H1 (cell line): ENCODE results near the gene TBC1D24. TPM values are rescaled to one million over a fixed set of nuclear protein-coding genes. Genes with fewer than 3 reads are reported as not detected.

Experiments used
- CTCF ChIA-PET: fragments of 300-600 bp; sonication (Branson Sonifier 250); formaldehyde crosslinking; loops from one replicate; lab custom pipeline; 2021; ENCODE audit not compliant: partially characterized antibody; lab: Charles Lee
- POLR2A ChIA-PET: fragments of 300-600 bp; sonication (Branson Sonifier 250); formaldehyde crosslinking; loops from one replicate; lab custom pipeline; 2021; ENCODE audit warnings: inconsistent platforms; ENCODE audit not compliant: partially characterized antibody; lab: Charles Lee
- DNase-seq, 2 experiments: peaks; one replicate each; pipeline versions ENCODE4 v3.0.0 to v3.0.0-alpha.2; 2010 to 2022; ENCODE audit warnings: low spot score in 2 of 2, low read depth in 1 of 2, mixed read lengths in 1 of 2
- FAIRE-seq: peaks from 2 replicates; lab custom pipeline; 2011; peaks lifted over from hg19 to GRCh38; lab: Jason Lieb, UNC
- H2AFZ ChIP-seq: 2 replicates; pipeline ENCODE4 v1.8.1; 2012; ENCODE audit warnings: low read length, inconsistent platforms
- H2AK5ac ChIP-seq: 2 replicates; pipeline ENCODE4 v1.6.1; 2013; ENCODE audit warnings: low read depth, low read length
- H2BK120ac ChIP-seq: replicated peaks from 2 replicates; pipeline ENCODE3; 2013; ENCODE audit warnings: low read depth, low read length, inconsistent platforms
- H2BK12ac ChIP-seq: 2 replicates; pipeline ENCODE4 v1.6.1; 2013; ENCODE audit warnings: low read depth, low read length
- H2BK15ac ChIP-seq: 2 replicates; pipeline ENCODE4 v1.6.1; 2013; ENCODE audit warnings: low read length
- H2BK20ac ChIP-seq: 2 replicates; pipeline ENCODE4 v1.6.1; 2013; ENCODE audit warnings: low read length
- H2BK5ac ChIP-seq: 2 replicates; pipeline ENCODE4 v1.6.1; 2013; ENCODE audit warnings: low read depth, low read length
- H3K14ac ChIP-seq: 2 replicates; pipeline ENCODE4 v1.6.1; 2013; ENCODE audit warnings: inconsistent platforms; ENCODE audit not compliant: insufficient read length
- H3K18ac ChIP-seq: 2 replicates; pipeline ENCODE4 v1.6.1; 2013; ENCODE audit warnings: low read length; ENCODE audit errors: extremely low read depth
- H3K23ac ChIP-seq: 2 replicates; pipeline ENCODE4 v1.6.1; 2013; ENCODE audit warnings: inconsistent platforms; ENCODE audit not compliant: insufficient read length
- H3K23me2 ChIP-seq: 2 replicates; pipeline ENCODE4 v1.6.1; 2013; ENCODE audit warnings: low read depth, low read length
- H3K27ac ChIP-seq: 2 replicates; pipeline ENCODE4 v1.6.1; 2011; ENCODE audit warnings: low read depth, low read length, inconsistent platforms
- H3K27me3 ChIP-seq, 4 experiments: replicated peaks in 1 of 4; 1 replicate in 1 of 4; 2 replicates in 3 of 4; pipeline versions ENCODE4 v1.6.1 to v1.8.1; 2011 to 2013; ENCODE audit warnings: low read length in 3 of 4, mild to moderate bottlenecking in 3 of 4, inconsistent platforms in 2 of 4, mixed read lengths in 2 of 4, moderate library complexity in 1 of 4; ENCODE audit not compliant: control insufficient read depth in 3 of 4, insufficient read depth in 3 of 4; ENCODE audit errors: extremely low read depth in 1 of 4
- H3K36me3 ChIP-seq, 4 experiments: 2 replicates each; pipeline versions ENCODE4 v1.6.1 to v1.8.1; 2011 to 2013; ENCODE audit warnings: mild to moderate bottlenecking in 4 of 4, low read length in 3 of 4, moderate library complexity in 2 of 4, control low read depth in 1 of 4, inconsistent platforms in 1 of 4; ENCODE audit not compliant: insufficient read depth in 4 of 4, control insufficient read depth in 2 of 4
- H3K4ac ChIP-seq: replicated peaks from 2 replicates; pipeline ENCODE3; 2013; ENCODE audit warnings: low read length, low read depth, mixed read lengths, inconsistent platforms; ENCODE audit not compliant: insufficient read length
- H3K4me1 ChIP-seq, 4 experiments: replicated peaks in 1 of 4; 1 replicate in 1 of 4; 2 replicates in 3 of 4; pipeline versions ENCODE4 v1.6.1 to v1.8.1; 2011 to 2013; ENCODE audit warnings: low read length in 3 of 4, inconsistent platforms in 2 of 4, mixed read lengths in 1 of 4; ENCODE audit not compliant: insufficient read depth in 4 of 4, control insufficient read depth in 3 of 4
- H3K4me2 ChIP-seq, 2 experiments: 2 replicates each; pipeline versions ENCODE4 v1.6.1 to v1.8.1; 2011 to 2013; ENCODE audit warnings: low read depth in 2 of 2, low read length in 2 of 2, control low read depth in 1 of 2, inconsistent platforms in 1 of 2, mild to moderate bottlenecking in 1 of 2; ENCODE audit not compliant: insufficient read depth in 1 of 2
- H3K4me3 ChIP-seq, 4 experiments: fragments of 200-600, 300-600 bp in 1 of 4; sonication (generic), shearing (Covaris generic), sonication (Bioruptor Twin) in 1 of 4; 2 replicates each; pipeline versions ENCODE4 v1.5.1 to v1.8.1; 2011 to 2016; ENCODE audit warnings: low read length in 4 of 4, low read depth in 3 of 4, control low read depth in 2 of 4, inconsistent platforms in 2 of 4, mild to moderate bottlenecking in 2 of 4, mixed read lengths in 1 of 4, moderate library complexity in 1 of 4; ENCODE audit not compliant: insufficient read depth in 2 of 4; ENCODE audit errors: extremely low read depth in 1 of 4
- H3K56ac ChIP-seq: replicated peaks from 2 replicates; pipeline ENCODE3; 2013; ENCODE audit warnings: low read depth, mild to moderate bottlenecking, mixed read lengths, low read length, inconsistent platforms; ENCODE audit not compliant: insufficient read length
- H3K79me1 ChIP-seq: 2 replicates; pipeline ENCODE4 v1.6.1; 2013; ENCODE audit warnings: low read depth, low read length, control low read depth
- H3K79me2 ChIP-seq, 2 experiments: 2 replicates each; pipeline versions ENCODE4 v1.6.1 to v1.8.1; 2012 to 2013; ENCODE audit warnings: low read length in 2 of 2, mild to moderate bottlenecking in 2 of 2, inconsistent platforms in 1 of 2; ENCODE audit not compliant: insufficient read depth in 2 of 2, control insufficient read depth in 1 of 2
- H3K9ac ChIP-seq, 4 experiments: replicated peaks in 1 of 4; 1 replicate in 1 of 4; 2 replicates in 3 of 4; pipeline versions ENCODE4 v1.6.1 to v1.8.1; 2011 to 2013; ENCODE audit warnings: low read depth in 3 of 4, low read length in 3 of 4, control low read depth in 2 of 4, mild to moderate bottlenecking in 2 of 4, moderate library complexity in 2 of 4, inconsistent platforms in 1 of 4; ENCODE audit errors: extremely low read depth in 1 of 4
- H3K9me3 ChIP-seq, 2 experiments: 2 replicates each; pipeline versions ENCODE4 v1.6.1 to v1.8.1; 2012 to 2013; ENCODE audit warnings: mild to moderate bottlenecking in 2 of 2, moderate library complexity in 2 of 2, control low read depth in 1 of 2, inconsistent platforms in 1 of 2, low read depth in 1 of 2, low read length in 1 of 2, mixed read lengths in 1 of 2; ENCODE audit not compliant: insufficient read depth in 2 of 2
- H4K20me1 ChIP-seq, 2 experiments: replicated peaks in 1 of 2; 2 replicates each; pipeline versions ENCODE3 to v1.8.1; 2011 to 2013; ENCODE audit warnings: inconsistent platforms in 2 of 2, low read length in 2 of 2, mild to moderate bottlenecking in 1 of 2; ENCODE audit not compliant: insufficient read depth in 2 of 2, control insufficient read depth in 1 of 2
- H4K5ac ChIP-seq: 2 replicates; pipeline ENCODE4 v1.6.1; 2013; ENCODE audit warnings: low read length, low read depth, mixed read lengths, inconsistent platforms; ENCODE audit not compliant: insufficient read length
- H4K8ac ChIP-seq: 2 replicates; pipeline ENCODE4 v1.8.0; 2013; ENCODE audit warnings: mild to moderate bottlenecking, moderate library complexity, low read length, inconsistent platforms; ENCODE audit not compliant: insufficient read depth; ENCODE audit errors: extremely low read depth
- H4K91ac ChIP-seq: replicated peaks from 2 replicates; pipeline ENCODE3; 2013; ENCODE audit warnings: low read length, mixed read lengths, inconsistent platforms; ENCODE audit not compliant: insufficient read length
- ATF2 ChIP-seq: IDR thresholded peaks from 2 replicates; pipeline ENCODE4 v1.6.1; 2012; ENCODE audit warnings: low read length, inconsistent platforms
- CBX5 ChIP-seq: fragments of 300-800, 300-1000 bp; sonication (generic); IDR thresholded peaks from 2 replicates; pipeline ENCODE4 v1.7.1; 2016; ENCODE audit warnings: antibody characterized with exemption, low read length, low read depth
- KDM4A ChIP-seq: IDR thresholded peaks from one replicate; pipeline ENCODE4 v1.7.1; 2012; ENCODE audit warnings: low read depth, mild to moderate bottlenecking, moderate library complexity, low read length, inconsistent platforms; ENCODE audit not compliant: severe bottlenecking
- POLR2AphosphoS5 ChIP-seq: IDR thresholded peaks from 2 replicates; pipeline ENCODE4 v1.6.1; 2011; ENCODE audit warnings: low read depth, low read length
- TCF12 ChIP-seq: IDR thresholded peaks from 2 replicates; pipeline ENCODE4 v1.6.1; 2011; ENCODE audit warnings: low read depth, mild to moderate bottlenecking, low read length
- WGBS, 2 experiments: shearing (Covaris generic) in 1 of 2; methylation state at CpG; one replicate each; pipeline versions ENCODE4 v1.1.6 to v1.1.7; 2013 to 2015; ENCODE audit warnings: low lambda C conversion rate in 2 of 2, mixed read lengths in 2 of 2, inconsistent platforms in 1 of 2, low coverage in 1 of 2, missing lambda C conversion rate in 1 of 2; ENCODE audit not compliant: insufficient replicate concordance in 2 of 2, insufficient coverage in 1 of 2, insufficient read length in 1 of 2; ENCODE audit errors: extremely low coverage in 1 of 2, missing lambda C conversion rate in 1 of 2; 5-methylcytosine and 5-hydroxymethylcytosine counted together
- polyA plus RNA-seq, 7 experiments: library from polyadenylated mRNA; depleted of rRNA in 3 of 7; stranded (reverse) in 5 of 7; unstranded in 2 of 7; fragments of >200 nt in 5 of 7; fragments of 200-250 nt in 2 of 7; gene quantifications; 1 replicate in 5 of 7; 2 replicates in 1 of 7; 4 replicates in 1 of 7; pipeline versions ENCODE4 v1.2.1 to v1.2.3, GENCODE V29; 2011 to 2013; ENCODE audit warnings: missing spikeins in 2 of 7, mixed read lengths in 2 of 7
- total RNA-seq: library from RNA; stranded (reverse); fragmentation: NEBNext Ultra II Directional; extraction: Animal tissue kit (Norgen Biotek cat#: 25700); gene quantifications from 2 replicates; pipeline ENCODE4 v1.2.1, GENCODE V29; 2021

Gene TBC1D24
- total and polyA plus RNA-seq, 2 of the 8 experiments (the other 6 are each of a cell fraction or from before 2014, with no cell fraction given), result 8.7 to 21.5 TPM

- no peak overlapping the region for H4K5ac ChIP-seq
- H2AFZ ChIP-seq, result no peak overlapping the region
- H3K27ac ChIP-seq, result no peak overlapping the region
- H3K23me2 ChIP-seq, result no peaks in the 10 kb centered on the region
- H3K36me3 ChIP-seq, result peaks cover 0 to 15% (median 4%) of the 10 kb centered on the region in 4 experiments; a peak in 4 of 8 replicates
- H3K4ac ChIP-seq, result no peak overlapping the region
- no peak overlapping the region for H3K18ac ChIP-seq
- no peak overlapping the region for H2BK5ac ChIP-seq
- ChIA-PET POLR2A (interaction anchor here (1.6 to 2.1 kb wide), 2 partner anchors 16 to 275 kb away, joined by 3 to 5 read pairs; partner anchors contain the start of gene ATP6V0C), CTCF (interaction anchor here (0.8 to 1.4 kb wide), 6 partner anchors 10 to 252 kb away, joined by 3 to 4 read pairs (median 4); partner anchors contain the start of gene TEDC2)
- H2BK15ac ChIP-seq, result no peak overlapping the region
- H2BK20ac ChIP-seq, result no peak overlapping the region
- H3K14ac ChIP-seq, result no peak overlapping the region
- no peak overlapping the region for H3K4me2 ChIP-seq
- H3K27me3 ChIP-seq, result no peaks in the 10 kb centered on the region; a peak in 1 of 7 replicates
- no peak overlapping the region for H3K4me3 ChIP-seq
- no peak overlapping the region for H2AK5ac ChIP-seq
- no peak overlapping the region for H2BK120ac ChIP-seq
- no peak overlapping the region for H3K23ac ChIP-seq
- no peak overlapping the region for H3K56ac ChIP-seq
- no peaks in the 10 kb centered on the region for H3K79me2 ChIP-seq
- no peak overlapping the region for H4K91ac ChIP-seq
- no peak for TF ChIP-seq ATF2
- TF ChIP-seq CBX5, result no peak
- no peak for TF ChIP-seq TCF12
- no peak for TF ChIP-seq POLR2AphosphoS5
- TF ChIP-seq KDM4A, result no peak
- H3K9me3 ChIP-seq, result no peaks in the 10 kb centered on the region
- H3K79me1 ChIP-seq, result no peaks in the 10 kb centered on the region; the same call in 1 of the 2 replicates
- H3K4me1 ChIP-seq, result peaks cover 0 to 13% (median 8%) of the 10 kb centered on the region in 4 experiments; a peak in 6 of 7 replicates
- H3K9ac ChIP-seq, result no peak overlapping the region
- H4K8ac ChIP-seq, result no peak overlapping the region
- DNase-seq, result no peak
- H2BK12ac ChIP-seq, result no peak overlapping the region
- WGBS, 2 experiments, result 92% methylated on average over 21 of the region's 21 CpGs; no CpG with 5 or more reads in 1 of the 2 experiments
- no peak for FAIRE-seq
- H4K20me1 ChIP-seq, result peaks cover 2 to 6% of the 10 kb centered on the region in 2 experiments
Observed at GRCh38 chr16:2497116-2497630, 22.2 kb downstream of the TBC1D24 start.
